DMS153 (cell line): ENCODE measurements around the gene AK1.
A peak's percentile ranks its signal among the peaks of the same experiment; 100 is the strongest.

ENCODE experiments used
- DNase-seq: peaks from one replicate; lab custom pipeline; 2025; lab: John Stamatoyannopoulos, UW

AK1 gene, protein sequence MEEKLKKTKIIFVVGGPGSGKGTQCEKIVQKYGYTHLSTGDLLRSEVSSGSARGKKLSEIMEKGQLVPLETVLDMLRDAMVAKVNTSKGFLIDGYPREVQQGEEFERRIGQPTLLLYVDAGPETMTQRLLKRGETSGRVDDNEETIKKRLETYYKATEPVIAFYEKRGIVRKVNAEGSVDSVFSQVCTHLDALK

GRCh38 chr9:127877566-127877998 is at the start of gene AK1:
Gene AK1, minus strand, starts transcription at chr9:127877675. Its CDS starts 3,058 bp downstream, at chr9:127874617.
- DNase-seq = no peak

DNA sequence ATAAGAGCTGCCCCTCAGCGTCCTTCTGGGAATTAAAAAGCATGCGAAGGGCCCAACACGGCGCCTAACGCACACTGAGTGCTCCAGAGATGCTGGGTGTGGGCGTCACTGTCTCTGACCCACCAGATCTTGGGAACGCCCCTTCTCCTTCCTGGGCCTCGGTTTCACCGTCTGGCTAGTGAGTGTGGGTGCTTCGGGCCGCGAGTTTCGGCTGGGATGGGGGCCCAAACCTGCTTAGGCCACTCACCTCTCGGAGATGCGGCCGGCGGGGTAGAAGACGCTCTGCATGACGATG is 49.4 kb upstream of the AK1 start:
- no peak for DNase-seq

DNA sequence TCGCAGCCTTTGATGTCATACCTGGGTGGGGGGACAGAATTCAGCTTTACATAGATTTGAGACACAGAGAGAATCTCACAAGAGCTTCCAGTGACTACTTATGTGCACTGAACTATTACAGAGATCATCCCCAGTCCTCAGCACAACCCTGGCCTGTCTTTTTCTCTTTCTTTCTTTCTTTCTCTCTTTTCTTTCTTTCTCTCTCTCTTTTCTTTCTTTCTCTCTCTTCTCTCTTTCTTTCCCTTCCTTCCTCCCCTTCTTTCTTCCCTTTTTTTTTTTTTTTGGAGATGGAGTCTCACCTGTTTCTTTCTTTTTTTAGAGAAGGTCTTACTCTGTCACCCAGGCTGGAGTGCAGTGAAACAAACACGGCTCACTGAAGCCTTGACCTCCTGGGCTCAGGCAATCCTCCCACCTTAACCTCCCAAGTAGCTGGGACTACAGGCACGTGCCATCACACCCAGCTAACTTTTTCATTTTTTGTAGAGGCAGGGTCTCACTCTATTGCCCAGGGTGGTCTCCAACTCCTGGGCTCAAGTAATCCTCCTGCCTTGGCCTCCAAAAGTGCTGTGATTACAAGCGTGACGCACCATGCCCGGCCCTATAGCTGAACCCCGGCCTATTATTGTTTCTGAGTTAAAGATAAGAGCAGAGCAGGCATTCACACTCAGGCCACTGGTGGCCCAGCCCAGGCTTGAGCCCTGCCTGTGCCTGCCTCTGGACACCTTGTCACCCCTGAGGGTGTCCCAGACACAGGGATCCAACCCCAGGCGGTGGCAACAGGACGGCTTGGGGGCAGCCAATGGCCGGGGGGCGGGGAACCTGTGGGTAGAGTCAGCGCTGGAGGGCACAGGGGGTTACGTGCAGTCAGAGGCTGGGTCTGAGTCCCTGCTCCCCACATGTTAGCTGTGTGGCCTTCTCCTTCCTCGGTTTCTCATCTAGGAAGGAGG is 48.8 kb upstream of the AK1 start:
- DNase-seq = no peak

GRCh38 chr9:127924736-127925444 is 47.4 kb upstream of the AK1 start:
- DNase-seq = no peak

DNA sequence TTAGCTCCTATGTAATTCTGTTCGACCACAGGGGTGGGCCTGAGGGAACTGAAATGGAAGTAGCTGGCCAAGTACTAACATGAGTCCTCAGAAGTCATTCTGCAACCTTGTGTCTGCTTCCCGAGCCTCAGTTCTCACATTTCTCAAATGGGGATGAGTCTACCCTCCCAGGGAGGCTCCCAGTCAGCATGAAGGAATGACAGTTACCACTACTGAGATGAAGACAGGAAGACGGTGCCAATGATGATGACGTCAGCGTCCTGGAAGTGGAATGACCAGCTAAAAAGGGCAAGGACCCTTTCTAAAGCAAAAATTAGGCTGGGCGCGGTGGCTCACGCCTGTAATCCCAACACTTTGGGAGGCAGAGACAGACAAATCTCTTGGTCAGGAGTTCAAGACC is 46.3 kb upstream of the AK1 start:
- no peak for DNase-seq

GRCh38 chr9:127923046-127923445 is 45.6 kb upstream of the AK1 start:
- no peak for DNase-seq

DNA sequence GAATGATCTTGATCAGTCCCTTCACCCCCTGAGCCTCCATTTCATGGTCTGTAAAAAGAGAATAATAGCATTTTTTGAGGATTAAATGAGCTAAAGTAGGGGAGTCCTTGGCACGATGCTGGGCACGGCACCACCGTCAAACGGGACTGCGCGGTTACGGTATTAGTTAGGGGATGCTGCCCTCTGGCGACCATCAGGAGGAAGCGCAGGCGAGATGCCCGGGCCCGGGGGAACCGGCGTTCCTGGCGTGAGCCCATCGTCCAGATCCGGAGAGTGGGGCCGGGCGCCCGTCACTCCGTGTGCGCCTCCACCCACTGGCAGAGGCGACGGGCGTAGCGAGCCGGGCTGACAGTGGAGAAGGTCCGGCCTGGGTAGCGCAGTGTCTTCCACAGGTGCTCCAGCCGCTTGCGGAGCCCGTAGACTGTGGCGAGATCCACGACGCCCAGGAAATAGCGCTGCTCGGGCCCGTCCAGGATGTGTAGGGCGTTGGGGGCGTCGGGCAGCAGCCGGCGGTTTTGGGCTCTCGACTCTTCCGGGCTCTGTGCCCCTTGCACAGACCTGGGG is 44.2 kb upstream of the AK1 start:
- DNase-seq = no peak

- no peak for DNase-seq
These were observed 43.3 kb upstream of the AK1 start for GRCh38 chr9:127920794-127921193.

DNA sequence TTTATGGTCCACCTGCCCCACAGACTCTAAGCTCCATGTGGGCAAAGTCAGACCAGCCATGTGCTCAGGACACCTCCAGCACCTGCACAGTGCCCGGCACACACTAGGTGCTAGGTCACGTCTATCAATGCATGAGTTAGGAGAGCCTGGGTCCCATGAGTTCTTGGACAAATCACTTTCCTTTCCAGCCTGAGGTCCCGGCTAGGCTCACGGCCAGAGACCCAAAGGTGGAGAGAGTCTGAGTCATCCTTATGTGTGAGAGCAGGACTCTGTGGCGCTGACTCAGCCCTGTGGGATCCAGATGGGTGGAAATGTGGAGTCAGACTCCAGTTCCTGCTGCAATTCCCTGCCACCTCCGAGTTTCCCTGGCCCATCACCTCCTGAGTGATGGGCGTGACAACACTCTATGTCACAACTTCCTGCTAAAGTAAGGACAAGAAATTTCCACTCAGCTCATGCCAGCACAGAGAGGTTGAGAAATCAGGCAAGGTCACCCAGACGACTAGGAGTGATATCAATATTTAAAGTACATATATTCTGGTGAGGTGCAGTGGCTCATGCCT is 41.9 kb upstream of the AK1 start:
- DNase-seq = no peak

GRCh38 chr9:127918183-127919107 is 41.0 kb upstream of the AK1 start:
- DNase-seq = no peak

DNA sequence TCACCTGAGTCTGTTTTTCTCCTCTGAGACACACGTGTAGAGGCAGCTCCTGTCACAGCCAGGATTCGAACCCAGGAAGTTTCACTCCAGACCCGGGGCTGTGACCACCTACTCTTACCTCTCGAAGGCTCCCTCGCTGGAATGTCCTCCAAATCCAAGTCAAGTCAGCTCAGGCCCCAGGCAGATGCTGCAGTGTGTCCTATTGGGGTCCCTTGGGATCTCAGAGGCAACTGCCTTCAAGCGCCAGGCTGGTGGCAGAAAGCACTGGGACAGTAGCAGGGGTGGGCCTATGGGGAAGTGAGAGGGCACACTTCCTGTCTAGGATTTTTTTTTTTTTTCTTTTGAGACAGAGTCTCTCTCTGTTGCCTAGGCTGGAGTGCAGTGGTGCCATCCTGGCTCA is 40.1 kb upstream of the AK1 start:
- no peak for DNase-seq

- DNase-seq = peak; percentile 60
These were observed 39.5 kb upstream of the AK1 start, which contains the start of gene ST6GALNAC4 for GRCh38 chr9:127916720-127917581. Gene ST6GALNAC4, minus strand, starts transcription at chr9:127917041. Its CDS starts 622 bp downstream, at chr9:127916419.

DNA sequence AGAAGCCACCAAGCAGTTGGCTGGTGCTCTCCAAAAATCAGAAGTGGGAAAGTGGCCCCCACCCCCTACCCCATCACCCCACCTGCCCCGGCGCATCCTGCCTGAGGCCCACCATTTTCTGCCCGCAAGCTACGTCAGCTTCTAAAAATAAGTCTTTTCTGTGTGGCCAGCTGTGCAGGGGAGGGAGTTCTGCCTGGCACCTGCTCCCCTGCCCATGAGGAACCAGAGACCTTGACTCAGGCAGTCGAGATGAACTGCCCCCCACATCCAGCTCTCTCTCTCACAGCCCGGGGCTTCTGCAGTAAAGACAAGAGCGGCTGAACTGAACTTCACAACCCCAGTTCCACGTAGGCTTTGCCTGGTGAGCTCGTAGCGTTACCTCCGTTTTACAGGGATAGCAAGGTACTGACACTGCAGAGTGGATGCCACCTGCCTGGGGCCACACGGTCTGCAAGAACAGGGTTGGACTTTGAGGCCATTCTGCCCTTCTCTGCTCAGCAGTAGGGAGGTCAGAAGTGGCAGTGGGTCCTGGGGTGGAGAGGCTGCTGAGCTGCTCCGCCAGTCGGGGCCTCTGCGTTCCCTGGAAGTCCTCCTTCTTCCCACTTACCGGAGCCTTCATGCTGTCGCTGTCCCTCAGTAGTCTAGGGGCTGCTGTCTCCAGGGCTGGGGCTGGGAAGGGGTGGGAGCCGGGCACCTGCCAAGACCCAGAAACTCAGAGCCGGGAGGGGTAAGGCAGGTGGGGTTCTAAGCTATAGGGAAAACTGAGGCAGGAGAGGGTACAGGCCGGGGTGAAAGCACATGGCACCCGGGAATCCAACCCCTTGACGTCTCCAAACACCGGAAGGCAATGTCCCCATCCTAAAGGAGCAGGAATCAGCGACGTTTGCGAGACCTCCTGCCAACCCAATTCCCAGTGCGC is 38.6 kb upstream of the AK1 start:
- no peak for DNase-seq

GRCh38 chr9:127915325-127915752 is 37.9 kb upstream of the AK1 start:
- DNase-seq = no peak

- no peak for DNase-seq
These were observed 36.2 kb upstream of the AK1 start for GRCh38 chr9:127913682-127914081.

- DNase-seq = peak; percentile 49
These were observed 35.4 kb upstream of the AK1 start for GRCh38 chr9:127912882-127913281.

- DNase-seq = no peak
These were observed 34.8 kb upstream of the AK1 start for GRCh38 chr9:127912296-127912695.

GRCh38 chr9:127910613-127911205 is 33.2 kb upstream of the AK1 start:
- no peak for DNase-seq
